Loucy (cell line): ENCODE data around the gene CSTPP1.

Experiments
- H2AFZ ChIP-seq: fragments of 200-600 bp; sonication (generic); 2 replicates; pipeline ENCODE4 v1.6.0; 2016; ENCODE audit warnings: antibody characterized with exemption, mild to moderate bottlenecking, low read length, moderate library complexity
- H3F3A ChIP-seq: fragments of 200-600 bp; 2 replicates; pipeline ENCODE4 v1.6.0; 2016; ENCODE audit warnings: antibody characterized with exemption, low read depth, mild to moderate bottlenecking
- H3K27me3 ChIP-seq: fragments of 200-600 bp; sonication (generic); 2 replicates; pipeline ENCODE4 v1.6.1; 2014; ENCODE audit warnings: low read length, mild to moderate bottlenecking; ENCODE audit not compliant: insufficient read depth, poor library complexity, severe bottlenecking
- H3K36me3 ChIP-seq: fragments of 200-600 bp; sonication (generic); 2 replicates; pipeline ENCODE4 v1.6.1; 2016; ENCODE audit warnings: low read length; ENCODE audit not compliant: insufficient read depth
- H3K4me1 ChIP-seq: fragments of 200-600 bp; sonication (generic); 2 replicates; pipeline ENCODE4 v1.5.1; 2014; ENCODE audit warnings: low read length, mild to moderate bottlenecking; ENCODE audit not compliant: insufficient read depth, poor library complexity, severe bottlenecking
- H3K4me2 ChIP-seq: fragments of 200-600 bp; sonication (generic); 2 replicates; pipeline ENCODE4 v1.6.0; 2014; ENCODE audit warnings: antibody characterized with exemption, low read length, low read depth, mild to moderate bottlenecking; ENCODE audit not compliant: poor library complexity, severe bottlenecking
- H3K4me3 ChIP-seq: fragments of 200-600 bp; sonication (generic); 2 replicates; pipeline ENCODE4 v1.5.1; 2014; ENCODE audit warnings: low read length, mild to moderate bottlenecking, mixed read lengths; ENCODE audit not compliant: poor library complexity, severe bottlenecking
- H3K79me2 ChIP-seq: fragments of 200-600 bp; sonication (generic); 2 replicates; pipeline ENCODE4 v1.6.1; 2014; ENCODE audit warnings: low read length; ENCODE audit not compliant: insufficient read depth
- H3K9ac ChIP-seq: fragments of 200-600 bp; sonication (generic); 2 replicates; pipeline ENCODE4 v1.6.0; 2014; ENCODE audit warnings: mild to moderate bottlenecking, low read depth, low read length, moderate library complexity; ENCODE audit not compliant: poor library complexity, severe bottlenecking
- H3K9me2 ChIP-seq: fragments of 200-600 bp; sonication (generic); replicated peaks from 2 replicates; pipeline ENCODE4 v1.6.1; 2016; ENCODE audit warnings: low read depth, low read length, mixed read lengths
- H3K9me3 ChIP-seq: fragments of 200-600 bp; sonication (generic); 2 replicates; pipeline ENCODE4 v1.6.1; 2014; ENCODE audit warnings: mild to moderate bottlenecking, antibody characterized with exemption, low read length, low read depth; ENCODE audit not compliant: insufficient read depth
- H4K20me1 ChIP-seq: fragments of 200-600 bp; sonication (generic); 2 replicates; pipeline ENCODE4 v1.6.0; 2014; ENCODE audit warnings: antibody characterized with exemption, low read length, mild to moderate bottlenecking; ENCODE audit not compliant: insufficient read depth, poor library complexity, severe bottlenecking
- EZH2phosphoT487 ChIP-seq: fragments of 200-600 bp; IDR thresholded peaks from 2 replicates; pipeline ENCODE4 v1.6.1; 2018; ENCODE audit warnings: antibody characterized with exemption, mild to moderate bottlenecking, moderate library complexity, borderline replicate concordance
- TF ChIP-seq, protein P1 (sequence below): fragments of 200-600 bp; sonication (generic); conservative IDR thresholded peaks from 2 replicates; pipeline ENCODE4 v1.5.1; 2014; ENCODE audit warnings: mild to moderate bottlenecking, antibody characterized with exemption, low read length

Gene CSTPP1

DNA sequence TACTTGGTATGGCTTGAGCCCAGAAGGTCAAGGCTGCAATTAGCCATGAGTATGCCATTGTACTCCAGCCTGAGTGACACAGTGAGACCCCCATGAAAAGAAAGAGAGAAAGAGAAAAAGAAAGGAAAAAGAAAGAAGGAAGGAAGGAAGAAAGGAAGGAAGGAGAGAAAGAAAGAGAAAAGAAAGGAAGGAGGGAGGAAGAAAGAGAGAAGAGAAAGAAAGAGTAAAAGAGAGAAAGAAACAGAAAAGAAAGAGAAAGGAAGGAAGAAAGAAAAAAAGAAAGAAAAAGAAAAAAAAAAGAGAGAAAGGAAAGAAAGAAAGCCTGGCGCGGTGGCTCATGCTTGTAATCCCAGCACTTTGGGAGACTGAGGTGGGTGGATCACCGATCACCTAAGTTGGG is 77.5 kb downstream of the CSTPP1 start:
- Histone ChIP-seq H3K9me3 (no peaks in the 10 kb centered on the region), H3K36me3 (no peaks in the 10 kb centered on the region), H4K20me1 (no peaks in the 10 kb centered on the region), H2AFZ (no peak overlapping the region), H3K4me2 (no peak overlapping the region), H3K27me3 (no peaks in the 10 kb centered on the region), H3F3A (no peaks in the 10 kb centered on the region), H3K9ac (no peak overlapping the region), H3K4me1 (no peaks in the 10 kb centered on the region), H3K9me2 (no peaks in the 10 kb centered on the region), H3K4me3 (no peak overlapping the region), H3K79me2 (no peaks in the 10 kb centered on the region)
- TF ChIP-seq EZH2phosphoT487: no peak
- TF ChIP-seq, protein P1, sequence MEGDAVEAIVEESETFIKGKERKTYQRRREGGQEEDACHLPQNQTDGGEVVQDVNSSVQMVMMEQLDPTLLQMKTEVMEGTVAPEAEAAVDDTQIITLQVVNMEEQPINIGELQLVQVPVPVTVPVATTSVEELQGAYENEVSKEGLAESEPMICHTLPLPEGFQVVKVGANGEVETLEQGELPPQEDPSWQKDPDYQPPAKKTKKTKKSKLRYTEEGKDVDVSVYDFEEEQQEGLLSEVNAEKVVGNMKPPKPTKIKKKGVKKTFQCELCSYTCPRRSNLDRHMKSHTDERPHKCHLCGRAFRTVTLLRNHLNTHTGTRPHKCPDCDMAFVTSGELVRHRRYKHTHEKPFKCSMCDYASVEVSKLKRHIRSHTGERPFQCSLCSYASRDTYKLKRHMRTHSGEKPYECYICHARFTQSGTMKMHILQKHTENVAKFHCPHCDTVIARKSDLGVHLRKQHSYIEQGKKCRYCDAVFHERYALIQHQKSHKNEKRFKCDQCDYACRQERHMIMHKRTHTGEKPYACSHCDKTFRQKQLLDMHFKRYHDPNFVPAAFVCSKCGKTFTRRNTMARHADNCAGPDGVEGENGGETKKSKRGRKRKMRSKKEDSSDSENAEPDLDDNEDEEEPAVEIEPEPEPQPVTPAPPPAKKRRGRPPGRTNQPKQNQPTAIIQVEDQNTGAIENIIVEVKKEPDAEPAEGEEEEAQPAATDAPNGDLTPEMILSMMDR: no peak

DNA sequence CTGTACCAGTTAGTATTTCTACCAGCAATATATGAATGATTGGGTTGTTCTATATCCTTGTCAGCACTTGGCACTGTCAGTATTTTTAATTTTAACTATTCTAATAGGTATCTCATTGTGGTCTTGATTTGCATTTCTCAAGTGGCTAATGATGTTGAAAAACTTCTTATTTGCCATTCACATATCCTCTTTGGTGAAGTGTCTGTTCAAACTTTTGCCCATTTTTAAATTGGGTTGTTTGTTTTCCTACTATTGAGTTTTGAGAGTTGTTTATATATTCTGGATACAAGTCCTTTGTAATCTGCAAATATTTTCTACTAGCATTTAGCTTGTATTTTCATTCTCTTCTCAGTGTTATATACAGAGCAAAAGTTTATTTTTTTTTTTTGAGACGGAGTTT is 82.1 kb downstream of the CSTPP1 start:
- H3K79me2 ChIP-seq: no peaks in the 10 kb centered on the region
- H3K36me3 ChIP-seq: no peaks in the 10 kb centered on the region
- no peaks in the 10 kb centered on the region for H3K9me3 ChIP-seq
- no peak overlapping the region for H3K9ac ChIP-seq
- H3K9me2 ChIP-seq: no peaks in the 10 kb centered on the region
- no peaks in the 10 kb centered on the region for H3F3A ChIP-seq
- H3K4me1 ChIP-seq: peaks cover 3% of the 10 kb centered on the region
- no peak for TF ChIP-seq EZH2phosphoT487
- TF ChIP-seq, protein P1: no peak
- no peaks in the 10 kb centered on the region for H3K27me3 ChIP-seq
- no peak overlapping the region for H3K4me2 ChIP-seq
- H2AFZ ChIP-seq: no peak overlapping the region
- H4K20me1 ChIP-seq: no peaks in the 10 kb centered on the region
- no peak overlapping the region for H3K4me3 ChIP-seq

DNA sequence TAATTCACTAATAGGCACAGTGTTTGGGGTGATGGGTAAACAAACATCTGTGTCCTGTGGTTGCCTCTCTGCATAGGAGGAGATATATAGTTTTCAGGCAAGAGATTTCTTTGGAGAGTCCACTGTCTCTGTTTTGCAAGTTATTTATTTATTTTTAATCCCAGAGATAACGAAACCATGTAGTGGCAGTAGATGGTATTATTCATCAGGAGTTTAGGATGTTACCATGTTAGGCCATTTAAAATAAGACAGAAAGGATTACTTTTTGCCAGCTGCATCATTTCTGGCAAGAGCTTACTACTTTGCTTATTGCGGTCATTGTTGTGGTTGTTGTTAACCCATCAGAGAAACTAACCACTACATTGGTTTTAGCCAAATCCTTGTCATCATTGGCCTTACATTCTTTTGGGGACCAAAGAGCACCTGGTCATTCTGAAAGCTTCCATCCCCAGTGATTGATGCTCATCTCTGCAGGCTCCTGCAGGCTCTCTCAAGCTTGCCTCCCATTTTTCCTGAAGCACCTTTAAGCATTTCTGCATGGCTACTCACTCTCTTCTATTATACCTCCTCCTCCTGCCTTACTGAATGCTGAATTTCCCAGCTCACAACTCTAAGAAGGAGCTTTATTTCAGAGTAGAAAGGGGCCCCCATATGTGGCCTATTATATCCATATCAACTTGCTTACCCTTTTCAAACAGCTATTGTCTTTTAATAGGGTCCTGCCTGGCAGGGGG is 84.4 kb downstream of the CSTPP1 start:
- H3K4me1 ChIP-seq: peaks cover 3% of the 10 kb centered on the region
- no peaks in the 10 kb centered on the region for H3K9me2 ChIP-seq
- no peaks in the 10 kb centered on the region for H3K79me2 ChIP-seq
- H4K20me1 ChIP-seq: no peaks in the 10 kb centered on the region
- TF ChIP-seq, protein P1: no peak
- TF ChIP-seq EZH2phosphoT487: no peak
- H3K9me3 ChIP-seq: no peaks in the 10 kb centered on the region
- no peaks in the 10 kb centered on the region for H3K27me3 ChIP-seq
- no peak overlapping the region for H2AFZ ChIP-seq
- H3K9ac ChIP-seq: no peak overlapping the region
- H3K4me2 ChIP-seq: no peak overlapping the region
- no peaks in the 10 kb centered on the region for H3K36me3 ChIP-seq
- H3K4me3 ChIP-seq: no peak overlapping the region
- no peaks in the 10 kb centered on the region for H3F3A ChIP-seq
